Measurements from ENCODE around the gene FPGT. TPM values are rescaled to one million over a fixed set of nuclear protein-coding genes. Genes with fewer than 3 reads are reported as not detected.
"Not testable (repeated sequence)": the region's sequence is repeated elsewhere in the genome, so short reads cannot be mapped to it uniquely, and the experiment has no call there.

Gene FPGT
- 17.9 and 29.9 TPM in 2 replicates for total RNA-seq (2014; rRNA removed; shearing (Covaris generic))

DNA sequence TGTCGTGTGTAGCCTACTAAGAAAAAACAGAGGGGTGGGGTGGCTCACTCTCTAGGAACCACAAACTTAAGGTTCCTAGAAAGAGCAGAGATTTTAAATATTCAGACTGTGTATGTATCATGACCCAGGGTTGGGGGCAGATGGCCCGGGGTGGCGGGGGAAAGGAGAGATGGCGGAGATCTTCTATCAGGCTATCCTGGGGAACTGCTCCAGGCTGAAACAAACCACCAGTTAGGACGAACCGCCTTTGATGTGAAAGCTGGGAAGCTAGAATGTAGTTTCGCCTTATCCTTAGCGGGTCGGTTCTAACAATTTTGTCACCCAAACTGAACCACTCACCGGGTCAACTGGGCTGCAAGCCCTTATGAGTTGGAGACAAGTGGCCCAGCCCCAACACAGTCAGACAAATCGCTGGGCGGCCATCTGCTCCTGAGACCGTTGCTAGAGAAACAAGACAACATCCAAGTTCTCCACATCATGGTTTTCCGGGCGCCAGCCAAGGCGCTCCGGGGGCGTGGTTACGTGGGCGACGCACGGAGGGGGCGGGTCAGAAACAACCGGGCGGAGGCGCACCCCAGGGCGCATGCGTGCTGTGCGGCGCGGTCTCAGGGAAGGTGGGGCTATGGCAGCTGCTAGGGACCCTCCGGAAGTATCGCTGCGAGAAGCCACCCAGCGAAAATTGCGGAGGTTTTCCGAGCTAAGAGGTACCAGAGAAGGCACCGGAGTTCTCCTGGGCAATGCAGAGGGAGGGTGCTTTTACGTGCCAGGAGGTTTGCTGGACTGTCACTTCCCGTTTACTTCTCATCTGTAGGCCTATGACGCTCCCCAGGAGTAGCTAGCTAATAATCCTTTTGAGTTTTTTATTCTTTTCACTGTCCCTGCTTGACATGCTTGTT, at the start of gene FPGT, which contains the start of gene LRRIQ3:
Gene FPGT (plus strand): TSS at position 586 of the 896 bp plus-strand sequence. CDS start 37 bp downstream, at position 623.
Gene LRRIQ3 (minus strand): TSS at position 520 of the 896 bp plus-strand sequence. CDS start 14,492 bp downstream, outside the sequence.
- peak; percentile 98 for DNase-seq (ENCODE audit: low spot score)
- in situ Hi-C loops (cut with HindIII; ENCODE audit: low sequenced_read_pairs): no loop called here

DNA sequence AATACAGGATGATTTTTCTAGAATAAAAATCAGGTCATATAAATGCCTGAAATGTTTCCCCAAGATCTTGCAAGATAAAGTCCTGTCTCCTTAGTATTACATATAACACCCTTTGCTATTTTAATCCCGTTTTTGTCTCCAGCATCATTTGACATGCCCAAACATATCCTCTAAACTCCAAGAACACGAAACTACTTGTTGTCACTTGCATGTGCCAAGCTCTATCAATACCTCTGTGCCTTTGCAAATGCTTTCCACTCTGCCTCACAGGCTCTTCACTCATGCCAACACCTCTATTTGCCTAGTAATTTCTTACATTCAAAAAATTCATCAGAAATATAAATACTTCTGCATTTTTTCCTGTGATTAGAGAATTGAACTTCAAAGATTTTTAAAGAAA, 38.0 kb upstream of the FPGT start:
- in situ Hi-C loops (cut with HindIII; ENCODE audit: low sequenced_read_pairs): no loop called here
- no peak for DNase-seq (ENCODE audit: low spot score)

DNA sequence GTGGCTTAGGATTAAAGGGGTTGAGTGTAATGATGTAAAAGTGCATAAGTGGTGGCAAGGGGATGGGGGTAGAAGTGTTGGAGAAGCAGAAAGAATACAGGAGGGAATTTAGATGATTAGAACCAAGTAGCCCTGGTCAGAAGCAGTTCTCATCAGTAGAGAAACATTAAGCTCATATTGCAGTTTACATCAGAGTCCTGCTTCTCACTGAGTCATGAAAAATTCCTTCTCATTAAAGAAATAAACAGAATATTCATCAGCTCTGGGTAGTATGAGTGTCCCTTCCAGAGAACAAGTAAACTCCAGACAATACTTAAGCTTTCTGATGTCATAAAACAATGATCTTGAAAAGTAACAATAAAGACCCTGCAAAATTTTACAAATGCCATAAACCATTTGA, 36.5 kb upstream of the FPGT start:
- in situ Hi-C loops (cut with HindIII; ENCODE audit: low sequenced_read_pairs): no loop called here
- DNase-seq (ENCODE audit: low spot score): no peak

DNA sequence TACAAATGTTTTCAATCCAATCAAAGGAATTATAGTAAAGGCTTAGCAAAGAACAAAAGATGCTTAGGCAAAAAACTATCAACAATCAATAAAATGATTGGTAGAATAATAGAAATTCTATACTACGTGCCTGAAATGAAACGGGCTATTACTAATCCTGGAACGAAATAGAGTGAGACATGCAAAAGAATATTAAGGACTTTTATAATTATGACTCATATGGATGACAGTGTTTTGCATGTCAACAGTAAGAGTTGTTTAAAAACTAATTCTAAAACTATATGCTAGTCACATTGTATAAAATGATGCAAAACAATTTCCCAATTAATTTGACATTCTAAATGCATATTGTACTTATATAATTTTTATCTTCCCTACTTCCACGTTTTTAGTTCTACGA, 35.7 kb upstream of the FPGT start:
- in situ Hi-C loops (cut with HindIII; ENCODE audit: low sequenced_read_pairs): no loop called here
- no peak for DNase-seq (ENCODE audit: low spot score)

DNA sequence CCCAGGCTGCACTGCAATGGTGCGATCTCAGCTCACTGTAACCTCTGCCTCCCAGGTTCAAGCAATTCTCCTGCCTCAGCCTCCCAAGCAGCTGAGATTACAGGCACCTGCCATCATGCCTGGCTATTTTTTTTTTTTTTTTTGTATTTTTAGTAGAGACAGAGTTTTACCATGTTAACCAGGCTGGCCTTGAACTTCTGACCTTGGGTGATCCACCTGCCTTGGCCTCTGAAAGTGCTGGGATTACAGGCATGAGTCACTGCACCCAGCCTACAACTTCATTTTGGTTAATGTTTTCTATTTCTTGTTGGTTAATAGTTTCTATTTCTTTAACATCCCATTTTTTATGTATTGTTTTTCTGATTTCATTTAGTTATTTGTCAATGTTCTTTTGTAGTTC, 23.6 kb upstream of the FPGT start:
- DNase-seq (ENCODE audit: low spot score); in situ Hi-C loops (cut with HindIII; ENCODE audit: low sequenced_read_pairs): not testable (repeated sequence)

DNA sequence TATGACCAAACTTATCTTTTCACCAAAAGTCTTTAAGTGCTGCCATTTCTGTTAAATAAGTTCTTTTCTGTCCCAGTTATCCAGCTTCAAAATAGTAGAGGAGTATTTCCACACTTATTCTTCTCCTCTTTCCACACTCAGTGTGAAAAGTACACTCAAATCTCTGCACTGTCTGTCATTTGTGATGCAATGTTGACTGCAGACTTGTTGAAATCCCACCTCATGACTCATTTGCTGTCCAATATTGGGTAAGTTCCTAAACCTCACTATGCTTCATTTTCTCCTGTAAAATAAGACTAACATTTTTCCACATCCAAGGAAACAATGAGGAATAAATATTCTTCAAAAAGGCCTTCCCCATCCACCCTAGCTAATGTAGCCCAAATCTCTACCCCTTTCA, 17.6 kb upstream of the FPGT start:
- DNase-seq (ENCODE audit: low spot score): no peak
- in situ Hi-C loops (cut with HindIII; ENCODE audit: low sequenced_read_pairs): no loop called here

DNA sequence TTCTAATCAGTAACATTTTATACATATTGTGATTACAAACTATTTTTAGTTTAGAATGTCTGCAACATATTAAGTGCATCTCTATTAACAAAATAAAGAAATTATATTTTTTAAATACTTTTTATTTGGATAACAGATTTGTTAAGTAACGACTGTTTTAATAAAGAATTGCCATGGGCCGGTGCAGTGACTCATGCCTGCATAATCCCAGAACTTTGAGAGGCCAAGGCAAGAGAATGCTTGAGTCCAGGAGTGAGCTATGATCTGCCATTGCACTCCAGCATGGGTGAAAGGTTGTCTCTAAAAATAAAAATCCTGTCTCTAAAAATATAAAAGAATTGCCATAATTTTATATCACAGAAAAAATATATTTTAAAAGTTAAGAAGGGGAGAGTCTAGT, 4.1 kb upstream of the FPGT start:
- in situ Hi-C loops (cut with HindIII; ENCODE audit: low sequenced_read_pairs): no loop called here

DNA sequence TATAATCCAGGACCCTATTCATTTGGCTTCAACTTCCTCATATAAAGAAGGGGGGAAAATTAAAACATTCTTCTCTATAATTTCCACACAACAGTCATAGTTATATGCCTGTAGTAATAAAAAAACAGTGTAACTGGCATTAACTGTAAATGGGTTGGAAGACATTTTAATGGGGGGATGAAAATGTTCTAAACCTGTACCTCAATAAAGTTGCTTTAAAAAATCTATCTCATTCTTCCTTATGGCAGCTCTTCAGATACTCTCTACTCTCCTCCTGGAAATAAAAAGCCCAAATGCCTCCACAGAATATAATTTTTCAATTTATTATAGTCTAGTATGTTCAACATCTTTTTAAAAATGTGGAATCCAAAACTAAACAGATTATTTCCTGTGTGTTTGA, 2.7 kb upstream of the FPGT start:
- in situ Hi-C loops (cut with HindIII; ENCODE audit: low sequenced_read_pairs): no loop called here
- no peak for DNase-seq (ENCODE audit: low spot score)

More for the DNA sequence above, 4.1 kb upstream of the FPGT start:
- DNase-seq (ENCODE audit: low spot score): no peak

DNA sequence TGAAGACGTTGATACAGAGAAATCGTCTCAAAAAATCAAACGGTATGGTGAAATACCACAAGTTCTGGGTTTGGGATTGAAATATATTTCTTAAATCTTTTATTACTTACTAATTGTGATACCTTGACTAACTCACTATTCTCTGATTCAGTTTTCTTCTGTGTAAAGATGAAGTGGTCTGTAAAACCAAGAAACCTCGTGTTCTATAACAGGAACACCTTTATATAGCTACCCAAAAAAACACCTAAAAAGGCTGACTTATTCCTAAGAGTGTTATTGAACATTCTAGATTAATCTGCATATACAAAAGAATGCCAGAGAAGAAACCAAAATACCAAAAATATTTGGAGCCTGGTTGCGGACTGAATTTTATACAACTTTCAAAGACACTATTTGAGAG, 787 bp upstream of the FPGT start:
- DNase-seq (ENCODE audit: low spot score): peak; percentile 2
- in situ Hi-C loops (cut with HindIII; ENCODE audit: low sequenced_read_pairs): no loop called here

DNA sequence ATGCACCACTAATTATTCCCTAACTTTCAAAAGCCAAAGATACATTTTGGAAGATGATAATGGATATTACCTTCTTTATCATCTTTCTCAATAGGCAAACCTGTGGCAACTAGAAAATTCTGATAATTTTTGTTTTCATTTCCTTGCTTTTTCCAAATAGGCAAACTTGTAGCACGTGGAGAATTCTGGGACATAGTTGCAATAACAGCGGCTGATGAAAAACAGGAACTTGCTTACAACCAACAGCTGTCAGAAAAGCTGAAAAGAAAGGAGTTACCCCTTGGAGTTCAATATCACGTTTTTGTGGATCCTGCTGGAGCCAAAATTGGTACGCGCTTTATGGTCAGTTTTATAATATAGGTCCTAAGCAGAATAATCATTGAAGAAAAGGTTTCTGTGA, 1.5 kb downstream of the FPGT start:
- in situ Hi-C loops (cut with HindIII; ENCODE audit: low sequenced_read_pairs): no loop called here
- DNase-seq (ENCODE audit: low spot score): no peak

DNA sequence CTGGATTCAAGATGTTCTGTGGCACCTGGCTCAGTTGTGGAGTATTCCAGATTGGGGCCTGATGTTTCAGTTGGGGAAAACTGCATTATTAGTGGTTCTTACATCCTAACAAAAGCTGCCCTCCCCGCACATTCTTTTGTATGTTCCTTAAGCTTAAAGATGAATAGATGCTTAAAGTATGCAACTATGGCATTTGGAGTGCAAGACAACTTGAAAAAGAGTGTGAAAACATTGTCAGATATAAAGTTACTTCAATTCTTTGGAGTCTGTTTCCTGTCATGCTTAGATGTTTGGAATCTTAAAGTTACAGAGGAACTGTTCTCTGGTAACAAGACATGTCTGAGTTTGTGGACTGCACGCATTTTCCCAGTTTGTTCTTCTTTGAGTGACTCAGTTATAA, 7.2 kb downstream of the FPGT start:
- in situ Hi-C loops (cut with HindIII; ENCODE audit: low sequenced_read_pairs): no loop called here
- no peak for DNase-seq (ENCODE audit: low spot score)

DNA sequence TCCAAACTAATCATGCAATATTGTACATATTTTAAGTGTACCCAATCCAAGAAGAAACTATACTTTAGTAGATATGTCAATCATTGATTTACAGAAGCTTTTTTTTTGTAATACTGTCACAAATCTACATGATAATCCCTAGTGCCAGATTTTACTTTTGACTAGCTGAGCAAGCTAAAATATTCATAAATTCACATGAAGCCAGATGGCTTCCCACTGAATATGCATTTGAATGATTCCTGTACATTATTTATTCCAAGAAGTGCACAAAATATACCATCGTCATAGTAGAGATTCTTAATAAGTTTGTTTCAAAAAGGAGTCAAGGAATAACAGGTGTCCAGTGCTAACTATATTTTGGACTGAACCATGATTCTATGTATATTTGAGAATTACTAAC, 17.2 kb downstream of the FPGT start:
- in situ Hi-C loops (cut with HindIII; ENCODE audit: low sequenced_read_pairs): no loop called here
- no peak for DNase-seq (ENCODE audit: low spot score)

DNA sequence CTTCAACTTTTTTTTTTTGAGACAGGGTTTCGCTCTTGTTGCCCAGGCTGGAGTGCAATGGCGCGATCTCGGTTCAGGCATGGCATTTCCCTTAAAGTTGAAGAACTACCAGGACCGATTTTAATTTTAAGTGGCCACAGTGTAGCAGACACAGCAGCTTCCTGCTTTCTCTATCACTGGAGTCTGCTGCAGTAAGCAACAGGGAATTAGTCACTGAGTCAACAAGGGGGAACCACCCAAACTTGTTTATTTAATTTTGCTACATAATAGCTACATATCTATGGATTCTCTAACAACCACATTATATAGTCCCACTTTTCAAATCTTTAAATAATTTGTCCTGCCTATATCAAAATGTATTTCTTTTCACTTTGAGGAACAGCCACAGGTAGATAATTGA, 24.7 kb downstream of the FPGT start:
- DNase-seq (ENCODE audit: low spot score): no peak

DNA sequence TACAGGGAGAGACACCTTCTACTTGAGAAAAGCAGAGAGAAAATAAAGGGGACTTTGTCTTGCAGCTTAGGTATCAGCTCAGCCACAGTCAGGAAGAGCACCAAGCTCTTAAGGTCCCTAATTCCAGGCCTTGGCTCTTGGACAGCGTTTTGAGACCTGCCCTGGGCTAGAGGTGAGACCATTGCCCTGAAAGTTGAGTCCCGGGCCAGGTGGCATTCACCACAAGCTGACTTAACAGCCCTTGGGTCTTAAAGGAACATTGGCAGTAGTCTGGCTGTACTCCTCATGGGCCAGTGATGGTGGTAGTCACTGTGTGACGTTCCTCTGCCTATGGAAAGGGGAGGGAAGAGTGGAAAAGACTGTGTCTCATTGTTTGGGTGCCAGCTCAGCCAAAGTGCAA, 25.4 kb downstream of the FPGT start:
- DNase-seq (ENCODE audit: low spot score): no peak
- in situ Hi-C loops (cut with HindIII; ENCODE audit: low sequenced_read_pairs): no loop called here

More for the DNA sequence above, 24.7 kb downstream of the FPGT start:
- in situ Hi-C loops (cut with HindIII; ENCODE audit: low sequenced_read_pairs): no loop called here

DNA sequence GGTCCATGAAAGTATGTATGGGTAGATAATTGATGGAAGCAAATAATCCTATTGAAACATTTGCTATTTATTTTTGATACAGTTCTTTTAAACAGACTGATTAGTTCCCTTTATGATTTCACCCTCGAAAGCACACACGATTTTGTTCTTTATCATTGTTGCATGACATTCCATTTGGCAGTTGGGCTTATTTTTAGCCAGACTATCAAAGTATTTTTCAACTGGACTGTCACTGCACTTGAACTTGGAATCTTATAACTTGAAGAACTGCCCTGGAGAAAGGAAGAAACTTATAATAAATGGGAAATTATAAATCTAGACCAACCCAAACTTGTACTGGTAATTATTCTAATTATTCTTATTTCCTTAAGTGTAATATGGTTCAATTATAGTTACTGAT, 37.1 kb downstream of the FPGT start, which contains the start of gene TNNI3K:
Gene TNNI3K (plus strand): TSS at position 235 of the 400 bp plus-strand sequence. CDS start 65 bp downstream, at position 300.
- in situ Hi-C loops (cut with HindIII; ENCODE audit: low sequenced_read_pairs): no loop called here
- no peak for DNase-seq (ENCODE audit: low spot score)

DNA sequence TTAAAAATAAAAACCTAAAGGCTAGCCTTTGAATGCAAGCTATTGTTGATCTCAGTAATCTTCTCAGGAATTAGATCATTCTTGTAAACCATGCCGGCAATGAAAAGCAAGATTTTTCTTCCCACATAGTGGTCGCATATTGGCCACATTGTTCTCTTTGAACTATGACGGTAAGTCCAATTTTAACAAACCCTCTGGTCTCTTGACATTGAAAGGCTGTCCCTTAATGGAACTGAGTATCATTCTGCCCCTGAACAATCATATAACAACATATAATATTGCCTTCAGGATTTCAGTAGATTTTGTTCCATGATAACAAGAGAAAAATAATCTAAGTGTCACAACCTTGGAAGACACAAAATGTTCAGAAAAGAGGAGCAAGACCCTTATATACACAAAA, 38.4 kb downstream of the FPGT start:
- DNase-seq (ENCODE audit: low spot score): no peak
- in situ Hi-C loops (cut with HindIII; ENCODE audit: low sequenced_read_pairs): no loop called here

DNA sequence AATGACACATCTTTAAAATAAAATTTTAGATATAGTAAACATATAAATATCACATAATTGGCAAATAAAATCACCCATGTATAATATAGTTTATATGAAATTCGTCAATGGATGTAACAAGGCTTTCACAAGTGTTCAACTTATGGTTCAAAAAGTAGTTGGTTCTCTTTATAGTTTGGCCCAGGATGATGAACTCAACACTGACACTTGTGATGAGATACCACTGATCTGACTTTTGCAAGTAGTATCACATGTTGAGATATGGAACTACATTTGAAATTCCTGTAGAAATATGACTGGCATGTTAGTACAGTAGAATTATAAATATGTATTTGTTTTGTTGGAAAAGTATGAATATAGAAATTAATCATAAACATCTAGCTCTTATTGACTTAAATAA, 39.0 kb downstream of the FPGT start:
- DNase-seq (ENCODE audit: low spot score): no peak
- in situ Hi-C loops (cut with HindIII; ENCODE audit: low sequenced_read_pairs): no loop called here

DNA sequence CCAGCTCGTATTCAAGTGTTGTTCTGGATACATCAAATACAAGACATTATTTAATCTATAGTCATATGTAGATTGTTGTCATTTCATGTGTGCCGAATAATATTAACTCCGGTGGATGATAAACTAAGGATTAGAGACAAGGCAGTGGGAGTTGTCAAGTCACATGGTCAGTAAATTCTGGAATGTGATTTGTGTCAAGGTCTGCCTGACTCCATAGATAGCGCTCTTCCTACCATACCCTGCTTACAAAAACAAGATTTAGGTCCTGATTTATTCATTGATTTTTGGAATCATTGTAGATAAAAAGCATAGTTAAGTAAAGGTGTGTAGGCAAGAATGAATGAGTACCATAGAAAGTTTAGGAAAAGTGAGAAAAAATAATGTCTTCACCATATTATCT, 39.7 kb downstream of the FPGT start:
- DNase-seq (ENCODE audit: low spot score): no peak
- in situ Hi-C loops (cut with HindIII; ENCODE audit: low sequenced_read_pairs): no loop called here

DNA sequence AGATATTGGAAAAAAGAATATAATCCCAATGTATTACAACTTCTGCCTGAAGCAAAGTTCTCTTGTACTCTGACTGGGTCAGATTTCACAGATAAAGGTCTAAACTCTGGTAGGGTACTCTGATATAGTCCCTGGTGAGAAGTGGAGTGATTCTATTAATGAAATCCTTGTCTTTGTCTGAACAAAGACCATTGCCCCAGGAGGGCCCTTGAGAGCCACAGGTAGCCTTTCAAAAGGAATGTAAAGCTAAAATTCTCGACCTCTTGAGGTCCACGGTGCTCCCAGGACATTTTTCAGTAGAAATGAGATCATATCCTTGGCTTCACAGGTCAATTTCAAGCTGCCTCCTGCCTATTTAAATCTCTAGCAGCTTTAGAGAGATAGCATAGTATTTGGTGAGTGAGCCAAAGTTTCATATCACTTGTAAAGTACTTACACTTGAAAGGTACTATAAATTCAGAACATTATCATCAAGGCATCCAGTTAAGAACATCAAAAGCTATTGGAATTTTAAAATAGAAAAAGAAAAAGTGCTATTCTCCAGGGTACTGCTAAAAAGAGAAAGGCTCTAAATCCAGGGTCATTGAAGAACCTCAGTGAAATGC, 47.2 kb downstream of the FPGT start:
- DNase-seq (ENCODE audit: low spot score): no peak

DNA sequence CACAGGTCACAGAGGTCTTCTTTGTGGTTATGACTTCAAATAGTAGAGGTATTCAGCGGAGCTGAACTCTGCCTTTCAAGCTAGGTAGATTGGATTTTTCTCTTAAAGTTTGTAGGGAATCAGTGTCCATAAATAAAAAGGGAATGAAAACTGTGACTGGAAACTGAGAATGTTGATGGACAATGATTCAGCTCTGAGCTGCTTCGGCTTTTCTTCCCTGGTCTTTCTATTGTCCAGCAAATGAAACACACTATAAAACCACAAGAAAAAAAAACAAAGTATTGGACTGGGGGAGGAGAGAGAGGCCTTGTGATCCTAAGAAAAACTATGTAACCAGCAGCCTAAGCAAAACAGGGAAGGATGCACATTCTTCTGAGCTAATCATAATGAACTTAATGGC, 48.3 kb downstream of the FPGT start:
- no peak for DNase-seq (ENCODE audit: low spot score)
- in situ Hi-C loops (cut with HindIII; ENCODE audit: low sequenced_read_pairs): no loop called here

More for the DNA sequence above, 47.2 kb downstream of the FPGT start:
- in situ Hi-C loops (cut with HindIII; ENCODE audit: low sequenced_read_pairs): no loop called here
